Caco-2 (cell line): ENCODE results near the gene PFKP. TPM values are rescaled to one million over a fixed set of nuclear protein-coding genes. Genes with fewer than 3 reads are reported as not detected.

ENCODE experiments used
- BruUV-seq: library from RNA; stranded (reverse); fragments of 400-500 nt; replicated peaks from 2 replicates; lab custom pipeline; 2021; lab: Mats Ljungman, UMichigan
- CTCF ChIA-PET: fragments of 300-600 bp; sonication (Branson Sonifier 250); formaldehyde crosslinking; loops from one replicate; lab custom pipeline; 2022; ENCODE audit warnings: antibody characterized with exemption; lab: Charles Lee
- POLR2A ChIA-PET: fragments of 300-600 bp; sonication (Branson Sonifier 250); formaldehyde crosslinking; loops from one replicate; lab custom pipeline; 2022; ENCODE audit warnings: antibody characterized with exemption; lab: Charles Lee
- DNase-seq, 2 experiments: peaks; one replicate each; pipeline versions ENCODE4 v3.0.0 to v3.0.0-alpha.2; 2020 to 2022
- H3K27me3 ChIP-seq: replicated peaks from 2 replicates; pipeline ENCODE4 v1.6.0; 2011; ENCODE audit warnings: low read length; ENCODE audit not compliant: control insufficient read depth, insufficient read depth
- H3K36me3 ChIP-seq: 2 replicates; pipeline ENCODE4 v1.5.1; 2011; ENCODE audit warnings: low read length; ENCODE audit not compliant: control insufficient read depth, insufficient read depth
- H3K4me1 ChIP-seq: fragments of 250-450 bp; sonication (Bioruptor Pico); 2 replicates; pipeline ENCODE4 v1.5.1; 2020; ENCODE audit warnings: mild to moderate bottlenecking
- H3K4me3 ChIP-seq: 2 replicates; pipeline ENCODE4 v1.5.1; 2011; ENCODE audit warnings: low read depth, mild to moderate bottlenecking, control low read depth, low read length
- H3K9me3 ChIP-seq: fragments of 250-450 bp; sonication (Bioruptor Pico); 2 replicates; pipeline ENCODE4 v1.5.1; 2020; ENCODE audit warnings: mild to moderate bottlenecking, moderate library complexity
- H3K27ac Mint-ChIP-seq: one replicate; pipeline ENCODE4 v1.8.0; 2022; ENCODE audit warnings: mixed read lengths; ENCODE audit not compliant: unreplicated experiment
- H3K27me3 Mint-ChIP-seq: one replicate; pipeline ENCODE4 v1.8.0; 2022; ENCODE audit warnings: mixed read lengths; ENCODE audit not compliant: insufficient read depth, unreplicated experiment
- H3K36me3 Mint-ChIP-seq: one replicate; pipeline ENCODE4 v1.8.0; 2022; ENCODE audit warnings: mild to moderate bottlenecking, mixed read lengths; ENCODE audit not compliant: insufficient read depth, unreplicated experiment
- H3K4me1 Mint-ChIP-seq: one replicate; pipeline ENCODE4 v1.8.0; 2022; ENCODE audit warnings: low read depth, mixed read lengths; ENCODE audit not compliant: unreplicated experiment
- H3K4me3 Mint-ChIP-seq: one replicate; pipeline ENCODE4 v1.8.0; 2022; ENCODE audit warnings: mild to moderate bottlenecking, moderate library complexity, mixed read lengths; ENCODE audit not compliant: unreplicated experiment
- H3K9me3 Mint-ChIP-seq: one replicate; pipeline ENCODE4 v1.8.0; 2022; ENCODE audit warnings: mixed read lengths; ENCODE audit not compliant: unreplicated experiment
- CTCF ChIP-seq, 2 experiments: fragments of 200-600 bp in 1 of 2; IDR thresholded peaks; 1 replicate in 1 of 2; 2 replicates in 1 of 2; pipeline versions ENCODE4 v1.5.1 to v1.8.0; 2011 to 2022; ENCODE audit warnings: antibody characterized with exemption in 1 of 2, control low read depth in 1 of 2, inconsistent platforms in 1 of 2, low read depth in 1 of 2, low read length in 1 of 2, mild to moderate bottlenecking in 1 of 2, moderate library complexity in 1 of 2; ENCODE audit not compliant: insufficient read depth in 1 of 2, severe bottlenecking in 1 of 2, unreplicated experiment in 1 of 2
- intact Hi-C: fragments of 100-400 bp; cut with micrococcal nuclease; formaldehyde crosslinking; loops from one replicate; pipeline ENCODE4 v1.10.0; 2022; ENCODE audit not compliant: unreplicated experiment
- total RNA-seq: library from RNA; stranded (reverse); gene quantifications from 2 replicates; pipeline ENCODE4 v1.2.3, GENCODE V29; 2022

PFKP gene
- total RNA-seq, 1 experiment from 2014 or later = 218 TPM

GRCh38 chr10:3145366-3145765 lies 78.0 kb downstream of the PFKP start:
- Mint-ChIP-seq H3K4me3 (no peak overlapping the region), H3K4me1 (no peaks in the 10 kb centered on the region), H3K36me3 (peaks cover 79% of the 10 kb centered on the region), H3K27me3 (no peaks in the 10 kb centered on the region), H3K9me3 (no peaks in the 10 kb centered on the region), H3K27ac (no peak overlapping the region)
- intact Hi-C loops = no loop called here
- no peak for TF ChIP-seq CTCF (IDR thresholded peaks at IDR 0.05; ENCODE audit: insufficient read depth in 1 of 2, low read depth in 1 of 2, low read length in 1 of 2, severe bottlenecking in 1 of 2, unreplicated experiment in 1 of 2)
- peaks cover 4% of the 10 kb centered on the region for H3K36me3 ChIP-seq
- CTCF ChIA-PET = no interaction called here
- H3K4me1 ChIP-seq = no peaks in the 10 kb centered on the region
- DNase-seq = no peak
- no TSS peak for BruUV-seq
- H3K4me3 ChIP-seq = no peak overlapping the region
- POLR2A ChIA-PET = no interaction called here
- H3K9me3 ChIP-seq = no peaks in the 10 kb centered on the region
- no peaks in the 10 kb centered on the region for H3K27me3 ChIP-seq

- TF ChIP-seq CTCF (IDR thresholded peaks at IDR 0.05; ENCODE audit: insufficient read depth in 1 of 2, low read depth in 1 of 2, low read length in 1 of 2, severe bottlenecking in 1 of 2, unreplicated experiment in 1 of 2) = no peak
- BruUV-seq = no TSS peak
- Histone ChIP-seq H3K4me1 (no peaks in the 10 kb centered on the region), H3K36me3 (peaks cover 6% of the 10 kb centered on the region), H3K4me3 (no peak overlapping the region), H3K9me3 (no peaks in the 10 kb centered on the region), H3K27me3 (no peaks in the 10 kb centered on the region)
- ChIA-PET CTCF (no interaction called here), POLR2A (no interaction called here)
- DNase-seq = no peak
- no peaks in the 10 kb centered on the region for H3K9me3 Mint-ChIP-seq
- peaks cover 73% of the 10 kb centered on the region for H3K36me3 Mint-ChIP-seq
- no peaks in the 10 kb centered on the region for H3K4me1 Mint-ChIP-seq
- no peak overlapping the region for H3K27ac Mint-ChIP-seq
- H3K4me3 Mint-ChIP-seq = no peak overlapping the region
- intact Hi-C loops = no loop called here
- H3K27me3 Mint-ChIP-seq = no peaks in the 10 kb centered on the region
These were observed 78.9 kb downstream of the PFKP start for GRCh38 chr10:3146289-3146688.

- Mint-ChIP-seq H3K36me3 (peaks cover 72% of the 10 kb centered on the region), H3K27ac (no peak overlapping the region), H3K27me3 (no peaks in the 10 kb centered on the region), H3K9me3 (no peaks in the 10 kb centered on the region), H3K4me1 (no peaks in the 10 kb centered on the region), H3K4me3 (no peak overlapping the region)
- Histone ChIP-seq H3K9me3 (no peaks in the 10 kb centered on the region), H3K36me3 (peaks cover 6% of the 10 kb centered on the region), H3K4me1 (no peaks in the 10 kb centered on the region), H3K27me3 (no peaks in the 10 kb centered on the region), H3K4me3 (no peak overlapping the region)
- TF ChIP-seq CTCF (IDR thresholded peaks at IDR 0.05; ENCODE audit: insufficient read depth in 1 of 2, low read depth in 1 of 2, low read length in 1 of 2, severe bottlenecking in 1 of 2, unreplicated experiment in 1 of 2) = no peak
- ChIA-PET CTCF (no interaction called here), POLR2A (no interaction called here)
- DNase-seq = no peak
- no TSS peak for BruUV-seq
- intact Hi-C loops = no loop called here
These were observed 79.9 kb downstream of the PFKP start for GRCh38 chr10:3147117-3147820.
